AG10803 (cell line): ENCODE results near the gene HIP1.
"Not testable (repeated sequence)": the region's sequence is repeated elsewhere in the genome, so short reads cannot be mapped to it uniquely, and the experiment has no call there.

Source experiments
- DNase-seq: peaks from one replicate; pipeline ENCODE4 v3.0.0; 2010; ENCODE audit warnings: low read depth
- H3K4me3 ChIP-seq: 2 replicates; pipeline ENCODE4 v1.5.1; 2011; ENCODE audit warnings: mild to moderate bottlenecking, low read length, control low read depth
- TF ChIP-seq, protein P1 (sequence below): conservative IDR thresholded peaks from 2 replicates; pipeline ENCODE4 v1.5.1; 2011; ENCODE audit warnings: mild to moderate bottlenecking, low read length, control low read depth, inconsistent platforms

Gene HIP1

DNA sequence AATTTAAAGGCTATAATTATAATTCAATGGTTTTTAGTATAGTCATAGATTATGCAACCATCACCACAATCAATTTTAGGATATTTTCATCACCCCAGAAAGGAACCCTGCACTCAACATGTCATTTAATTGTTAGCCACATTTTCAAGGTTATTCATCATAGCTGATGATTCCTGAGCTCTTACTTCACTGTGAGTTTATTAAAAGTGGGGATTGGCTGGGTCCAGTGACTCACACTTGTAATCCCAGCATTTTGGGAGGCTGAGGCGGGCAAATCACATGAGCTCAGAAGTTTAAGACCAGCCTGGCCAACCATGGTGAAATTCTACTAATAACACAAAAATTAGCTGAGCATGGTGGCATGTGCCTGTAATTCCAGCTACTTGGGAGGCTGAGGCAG is 32.5 kb upstream of the HIP1 start:
- H3K4me3 ChIP-seq: no peak overlapping the region
- TF ChIP-seq, protein P1, sequence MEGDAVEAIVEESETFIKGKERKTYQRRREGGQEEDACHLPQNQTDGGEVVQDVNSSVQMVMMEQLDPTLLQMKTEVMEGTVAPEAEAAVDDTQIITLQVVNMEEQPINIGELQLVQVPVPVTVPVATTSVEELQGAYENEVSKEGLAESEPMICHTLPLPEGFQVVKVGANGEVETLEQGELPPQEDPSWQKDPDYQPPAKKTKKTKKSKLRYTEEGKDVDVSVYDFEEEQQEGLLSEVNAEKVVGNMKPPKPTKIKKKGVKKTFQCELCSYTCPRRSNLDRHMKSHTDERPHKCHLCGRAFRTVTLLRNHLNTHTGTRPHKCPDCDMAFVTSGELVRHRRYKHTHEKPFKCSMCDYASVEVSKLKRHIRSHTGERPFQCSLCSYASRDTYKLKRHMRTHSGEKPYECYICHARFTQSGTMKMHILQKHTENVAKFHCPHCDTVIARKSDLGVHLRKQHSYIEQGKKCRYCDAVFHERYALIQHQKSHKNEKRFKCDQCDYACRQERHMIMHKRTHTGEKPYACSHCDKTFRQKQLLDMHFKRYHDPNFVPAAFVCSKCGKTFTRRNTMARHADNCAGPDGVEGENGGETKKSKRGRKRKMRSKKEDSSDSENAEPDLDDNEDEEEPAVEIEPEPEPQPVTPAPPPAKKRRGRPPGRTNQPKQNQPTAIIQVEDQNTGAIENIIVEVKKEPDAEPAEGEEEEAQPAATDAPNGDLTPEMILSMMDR: no peak
- peak; percentile 83 for DNase-seq

DNA sequence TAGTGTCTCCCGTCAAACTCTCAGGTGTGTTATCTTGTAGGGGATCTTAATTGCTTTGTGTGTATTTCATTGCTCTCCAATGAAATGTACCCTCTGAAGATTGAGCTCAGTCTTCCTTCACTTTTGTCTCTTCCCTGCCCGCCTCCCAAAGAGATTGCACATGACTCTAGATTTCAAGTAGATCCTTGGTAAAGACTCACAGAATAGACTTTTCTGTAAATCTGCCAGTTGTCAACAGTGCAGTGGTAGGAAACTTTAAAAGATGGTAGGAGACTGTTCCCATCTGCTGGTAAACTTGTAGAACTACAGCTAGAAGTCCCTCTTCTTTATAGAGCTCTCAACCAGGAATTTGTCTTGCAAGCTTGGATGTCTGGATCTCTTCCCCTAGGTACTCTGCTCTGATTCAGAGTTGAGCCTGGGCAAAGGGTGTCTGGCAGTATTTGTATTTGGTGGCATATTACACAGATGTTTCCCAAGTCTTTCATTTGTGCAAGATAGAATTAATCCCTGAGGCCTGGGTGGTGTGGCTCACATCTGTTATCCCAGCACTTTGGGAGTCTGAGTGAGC is 23.7 kb upstream of the HIP1 start:
- DNase-seq: peak; percentile 81
- no peak overlapping the region for H3K4me3 ChIP-seq
- TF ChIP-seq, protein P1: peak; percentile 94

DNA sequence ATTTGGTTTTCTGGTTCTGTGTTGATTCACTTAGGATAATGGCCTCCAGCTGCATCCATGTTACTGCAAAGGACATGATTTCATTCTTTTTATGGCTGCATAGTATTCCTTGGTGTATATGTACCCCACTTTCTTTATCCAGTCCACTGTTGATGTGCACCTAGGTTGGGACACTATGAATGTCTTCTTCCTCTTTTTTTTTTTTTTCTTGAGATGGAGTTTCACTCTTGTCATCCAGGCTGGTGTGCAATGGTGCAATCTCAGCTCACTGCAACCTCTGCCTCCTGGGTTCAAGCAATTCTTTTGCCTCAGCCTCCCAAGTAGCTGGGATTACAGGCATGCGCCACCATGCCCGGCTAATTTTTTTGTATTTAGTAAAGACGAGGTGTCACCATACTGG is 23.1 kb upstream of the HIP1 start:
- not testable (repeated sequence) for H3K4me3 ChIP-seq, DNase-seq

DNA sequence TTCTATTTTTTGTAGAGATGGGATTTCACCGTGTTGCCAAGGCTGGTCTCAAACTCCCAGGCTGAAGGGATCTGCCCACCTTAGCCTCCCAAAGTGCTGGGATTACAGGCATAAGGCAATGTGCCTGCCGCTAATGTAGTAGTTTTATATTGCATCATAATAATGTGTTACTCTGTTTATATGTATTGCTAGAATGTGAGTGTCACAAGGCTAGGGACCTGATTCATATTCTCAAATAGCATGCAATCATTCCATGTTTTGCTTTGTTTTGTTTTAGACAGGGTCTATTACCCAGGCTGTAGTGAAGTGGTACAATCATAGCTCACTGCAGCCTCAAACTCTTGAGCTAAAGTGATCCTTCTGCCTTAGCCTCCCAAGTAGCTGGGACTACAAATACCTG is 19.8 kb upstream of the HIP1 start:
- DNase-seq: no peak
- H3K4me3 ChIP-seq: no peak overlapping the region
- TF ChIP-seq, protein P1: no peak

DNA sequence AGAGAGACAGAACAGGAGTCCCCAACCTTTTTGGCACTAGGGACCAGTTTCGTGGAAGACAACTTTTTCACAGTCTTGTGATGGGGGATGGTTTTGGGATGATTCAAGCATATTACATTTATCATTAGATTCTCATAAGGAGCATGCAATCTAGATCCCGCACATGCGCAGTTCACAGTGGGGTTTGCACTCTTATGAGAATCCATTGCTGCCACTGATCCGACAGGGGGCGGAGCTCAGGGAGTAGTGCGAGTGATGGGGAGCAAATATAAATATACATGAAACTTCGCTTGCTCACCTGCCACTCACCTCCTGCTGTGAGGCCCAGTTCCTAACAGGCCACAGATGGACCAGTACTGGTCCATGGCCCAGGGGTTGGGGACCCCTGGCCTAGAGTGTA is 19.1 kb upstream of the HIP1 start:
- H3K4me3 ChIP-seq: no peak overlapping the region
- TF ChIP-seq, protein P1: no peak
- no peak for DNase-seq

DNA sequence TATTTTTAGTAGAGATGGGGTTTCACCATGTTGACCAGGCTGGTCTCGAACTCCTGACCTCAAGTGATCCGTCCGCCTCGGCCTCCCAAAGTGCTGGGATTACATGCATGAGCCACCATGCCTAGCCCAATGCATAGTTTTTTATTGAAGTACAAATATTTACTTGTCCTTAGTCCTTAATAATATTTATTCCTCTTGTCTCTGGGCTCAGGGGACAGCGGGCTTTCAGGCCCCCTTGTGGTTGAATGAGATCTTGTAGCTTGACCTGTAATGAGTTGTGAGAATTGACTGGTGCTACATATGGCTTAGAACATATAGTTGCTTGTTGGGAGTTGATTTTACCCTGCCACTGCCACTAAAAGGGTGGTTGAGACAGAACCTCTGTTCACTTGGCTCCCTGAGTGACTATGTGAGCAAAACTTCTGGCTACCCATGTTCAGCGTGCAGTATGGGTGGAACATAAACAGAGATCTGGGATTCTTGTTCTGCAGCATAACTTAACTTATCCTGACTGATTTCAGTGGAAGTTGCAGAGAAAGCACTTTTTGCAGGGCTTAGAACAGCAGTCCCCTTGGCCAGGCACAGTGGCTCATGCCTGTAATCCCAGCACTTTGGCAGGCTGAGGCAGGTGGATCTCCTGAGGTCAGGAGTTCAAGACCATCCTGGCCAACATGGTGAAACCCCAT is 18.4 kb upstream of the HIP1 start:
- TF ChIP-seq, protein P1: peak; percentile 61
- peak; percentile 44 for DNase-seq
- H3K4me3 ChIP-seq: no peak overlapping the region

DNA sequence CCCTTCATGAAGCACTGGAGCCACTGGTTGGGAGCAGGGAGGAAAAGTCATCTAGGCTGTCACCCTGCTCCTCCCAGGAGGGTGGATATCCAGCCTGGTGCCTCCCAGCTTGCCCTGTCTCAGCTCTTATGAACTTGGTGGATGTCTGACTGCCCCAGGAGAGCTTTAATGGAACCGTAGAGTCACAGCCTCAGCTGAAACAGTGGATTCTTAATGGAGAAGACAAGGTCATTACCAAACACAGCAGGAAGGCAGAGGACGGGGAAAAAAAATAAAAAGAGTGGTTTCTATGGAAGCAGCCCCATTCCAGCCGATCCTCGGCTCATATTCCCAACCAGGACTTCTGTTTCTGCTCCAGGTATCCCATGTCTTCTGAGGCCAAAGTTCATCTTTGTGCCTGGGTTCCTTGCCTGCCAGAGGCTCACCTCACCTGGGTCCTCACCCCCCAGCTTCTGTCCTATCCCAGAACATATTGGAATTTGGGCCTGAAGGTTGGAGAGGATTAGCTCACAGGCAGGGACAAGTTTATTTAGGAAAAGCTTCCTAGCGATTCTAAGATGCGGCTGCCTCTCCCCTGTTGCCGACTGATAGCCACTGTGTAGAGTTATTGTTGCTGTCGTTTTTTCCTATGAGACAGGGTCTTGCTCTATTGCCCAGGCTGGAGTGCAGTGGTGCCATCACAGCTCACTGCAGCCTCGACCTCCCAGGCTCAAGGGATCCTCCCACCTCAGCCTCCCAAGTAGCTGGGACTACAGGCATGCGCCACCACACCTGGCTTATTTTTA is 17.7 kb upstream of the HIP1 start:
- H3K4me3 ChIP-seq: no peak overlapping the region
- no peak for DNase-seq
- TF ChIP-seq, protein P1: no peak
